ENCODE results near the gene TAF9. TPM values are rescaled to one million over a fixed set of nuclear protein-coding genes. Genes with fewer than 3 reads are reported as not detected.

The TAF9 gene
- total RNA-seq, 1 donor from 2014 or later: 45.4 TPM

DNA sequence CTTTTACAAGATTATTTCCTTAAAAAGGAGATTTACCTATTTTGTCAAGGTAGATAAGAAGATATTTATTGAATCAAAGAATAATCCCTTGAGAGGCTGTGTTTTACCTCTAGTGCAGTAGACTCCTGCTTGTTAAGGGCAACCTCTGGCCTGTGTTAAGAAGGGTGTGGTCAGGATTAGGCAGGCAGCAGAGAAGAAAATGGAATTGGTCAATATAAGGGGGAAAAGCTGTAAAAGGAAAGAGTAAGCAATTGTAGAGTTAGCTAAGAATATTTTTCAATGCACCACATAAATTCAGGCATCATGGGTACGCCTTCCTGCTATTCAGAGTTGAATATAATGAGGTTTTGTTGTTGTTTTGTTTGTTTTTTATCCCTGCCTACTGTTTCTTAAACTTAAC lies 43.0 kb downstream of the TAF9 start:
- POLR2A ChIA-PET: no interaction called here
- peaks cover 2% of the 10 kb centered on the region for H3K4me1 Mint-ChIP-seq
- DNase-seq: no peak
- no peak overlapping the region for H3K27ac Mint-ChIP-seq
- intact Hi-C loops (cut with micrococcal nuclease): no loop called here
- H3K9me3 Mint-ChIP-seq: no peaks in the 10 kb centered on the region
- CTCF ChIA-PET: no interaction called here
- H3K4me3 Mint-ChIP-seq: no peak overlapping the region
- TF ChIP-seq, protein P1, sequence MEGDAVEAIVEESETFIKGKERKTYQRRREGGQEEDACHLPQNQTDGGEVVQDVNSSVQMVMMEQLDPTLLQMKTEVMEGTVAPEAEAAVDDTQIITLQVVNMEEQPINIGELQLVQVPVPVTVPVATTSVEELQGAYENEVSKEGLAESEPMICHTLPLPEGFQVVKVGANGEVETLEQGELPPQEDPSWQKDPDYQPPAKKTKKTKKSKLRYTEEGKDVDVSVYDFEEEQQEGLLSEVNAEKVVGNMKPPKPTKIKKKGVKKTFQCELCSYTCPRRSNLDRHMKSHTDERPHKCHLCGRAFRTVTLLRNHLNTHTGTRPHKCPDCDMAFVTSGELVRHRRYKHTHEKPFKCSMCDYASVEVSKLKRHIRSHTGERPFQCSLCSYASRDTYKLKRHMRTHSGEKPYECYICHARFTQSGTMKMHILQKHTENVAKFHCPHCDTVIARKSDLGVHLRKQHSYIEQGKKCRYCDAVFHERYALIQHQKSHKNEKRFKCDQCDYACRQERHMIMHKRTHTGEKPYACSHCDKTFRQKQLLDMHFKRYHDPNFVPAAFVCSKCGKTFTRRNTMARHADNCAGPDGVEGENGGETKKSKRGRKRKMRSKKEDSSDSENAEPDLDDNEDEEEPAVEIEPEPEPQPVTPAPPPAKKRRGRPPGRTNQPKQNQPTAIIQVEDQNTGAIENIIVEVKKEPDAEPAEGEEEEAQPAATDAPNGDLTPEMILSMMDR (IDR thresholded peaks at IDR 0.05): no peak
- no peak for ATAC-seq (ENCODE audit: low read depth)
- H3K27me3 Mint-ChIP-seq: no peaks in the 10 kb centered on the region
- peaks cover 3% of the 10 kb centered on the region for H3K36me3 Mint-ChIP-seq (ENCODE audit: low read depth)

DNA sequence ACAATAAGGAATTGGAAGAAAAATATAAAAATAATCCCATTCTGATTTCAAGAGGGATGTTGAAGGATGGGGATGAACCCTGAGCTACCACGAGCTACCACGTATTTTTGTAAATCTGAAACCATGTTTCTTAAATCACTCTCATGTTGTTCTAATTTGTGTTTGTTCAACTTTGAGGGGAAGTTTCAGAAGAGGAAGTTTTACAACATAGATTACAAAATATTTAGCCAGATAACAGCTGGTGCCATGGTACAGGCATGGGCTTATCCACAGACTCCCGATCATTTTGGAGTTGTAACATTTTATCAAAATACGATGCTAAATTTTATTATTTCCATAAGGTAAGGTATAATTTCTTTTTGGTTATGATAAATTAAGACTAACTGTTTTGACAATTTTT lies 51.9 kb downstream of the TAF9 start:
- no peaks in the 10 kb centered on the region for H3K27me3 Mint-ChIP-seq
- H3K36me3 Mint-ChIP-seq (ENCODE audit: low read depth): peaks cover 37% of the 10 kb centered on the region
- intact Hi-C loops (cut with micrococcal nuclease): no loop called here
- no peak for ATAC-seq (ENCODE audit: low read depth)
- CTCF ChIA-PET: no interaction called here
- no peak overlapping the region for H3K4me3 Mint-ChIP-seq
- H3K9me3 Mint-ChIP-seq: no peaks in the 10 kb centered on the region
- POLR2A ChIA-PET: no interaction called here
- H3K4me1 Mint-ChIP-seq: no peaks in the 10 kb centered on the region
- TF ChIP-seq, protein P1 (IDR thresholded peaks at IDR 0.05): no peak
- no peak overlapping the region for H3K27ac Mint-ChIP-seq
- no peak for DNase-seq

- Mint-ChIP-seq H3K27ac (no peak overlapping the region), H3K4me1 (no peaks in the 10 kb centered on the region), H3K27me3 (no peaks in the 10 kb centered on the region), H3K36me3 (ENCODE audit: low read depth) (peaks cover 40% of the 10 kb centered on the region), H3K4me3 (no peak overlapping the region), H3K9me3 (no peaks in the 10 kb centered on the region)
- intact Hi-C loops (cut with micrococcal nuclease): no loop called here
- ATAC-seq (ENCODE audit: low read depth) (no peak), DNase-seq (no peak)
- ChIA-PET POLR2A (no interaction called here), CTCF (no interaction called here)
- TF ChIP-seq, protein P1 (IDR thresholded peaks at IDR 0.05): no peak
Observed at GRCh38 chr5:69315972-69316371, 53.3 kb downstream of the TAF9 start.

Other genes starting within 250 kb of the TAF9 start
- 10.6 and 12.7 TPM in 2 replicates for gene CCNB1, start 202.4 kb downstream of the TAF9 start, total RNA-seq
- gene CENPH, start 179.9 kb downstream of the TAF9 start, total RNA-seq: 13.0 and 13.5 TPM in 2 replicates
- 27.1 and 33.5 TPM in 2 replicates for gene CDK7, start 134.6 kb downstream of the TAF9 start, total RNA-seq
- 7.9 and 8.1 TPM in 2 replicates for gene CCDC125, start 36.7 kb downstream of the TAF9 start, total RNA-seq
- gene AK6, start within 50 bp of the TAF9 start, total RNA-seq: 38.6 and 39.3 TPM in 2 replicates
- gene RAD17, start 298 bp upstream of the TAF9 start, total RNA-seq: 25.9 and 30.6 TPM in 2 replicates
- 1.2 and 1.6 TPM in 2 replicates for gene MARVELD2, start 45.6 kb upstream of the TAF9 start, total RNA-seq
- gene OCLN, start 123.3 kb upstream of the TAF9 start, total RNA-seq: 1.9 and 2.2 TPM in 2 replicates
- gene GTF2H2C, start 190.7 kb upstream of the TAF9 start, total RNA-seq: 41.4 and 52.0 TPM in 2 replicates